Measurements from ENCODE around the gene PRKCA. TPM values are rescaled to one million over a fixed set of nuclear protein-coding genes. Genes with fewer than 3 reads are reported as not detected.

Gene PRKCA
- total and polyA plus RNA-seq, 2 of the 13 experiments (the other 11 are each of a cell fraction or from before 2014, with no cell fraction given): 18.5 to 21.5 TPM

GRCh38 chr17:66629762-66630161 is 327.3 kb downstream of the PRKCA start (continued):
- TF ChIP-seq ZNF142 (CRISPR knock-in tag; IDR thresholded peaks at IDR 0.05) (no peak), DNMT3B (CRISPR knock-in tag; conservative IDR thresholded peaks at IDR 0.05) (no peak), ZFX (CRISPR knock-in tag; IDR thresholded peaks at IDR 0.05; ENCODE audit: low read depth) (no peak), ZNF850 (CRISPR knock-in tag; conservative IDR thresholded peaks at IDR 0.05) (no peak), CHD4 (IDR thresholded peaks at IDR 0.05; ENCODE audit: borderline replicate concordance, low read length) (no peak), ZNF615 (CRISPR knock-in tag; IDR thresholded peaks at IDR 0.05; ENCODE audit: borderline replicate concordance) (no peak), ZNF570 (CRISPR knock-in tag; IDR thresholded peaks at IDR 0.05; ENCODE audit: borderline replicate concordance) (no peak), ATF1 (CRISPR knock-in tag; IDR thresholded peaks at IDR 0.05) (no peak), ZNF30 (CRISPR knock-in tag; IDR thresholded peaks at IDR 0.05) (no peak), HNF4A (CRISPR knock-in tag; IDR thresholded peaks at IDR 0.05) (no peak), ZNF441 (CRISPR knock-in tag; IDR thresholded peaks at IDR 0.05; ENCODE audit: borderline replicate concordance) (no peak)

Data from HepG2 (cell line).